SK-N-MC (cell line): ENCODE results near the gene LOXL3.

ENCODE experiments used
- EZH2 ChIP-seq: fragments of 200-600 bp; sonication (generic); IDR thresholded peaks from one replicate; pipeline ENCODE4 v1.6.1; 2017; ENCODE audit warnings: antibody characterized with exemption
- FOXP2 ChIP-seq: optimal IDR thresholded peaks from 2 replicates; pipeline ENCODE3; 2011; ENCODE audit warnings: mild to moderate bottlenecking, moderate library complexity; ENCODE audit not compliant: insufficient read depth; ENCODE audit errors: extremely low read length, control extremely low read depth
- POLR2AphosphoS5 ChIP-seq: IDR thresholded peaks from 2 replicates; pipeline ENCODE4 v1.6.1; 2012; ENCODE audit warnings: mild to moderate bottlenecking, low read depth, low read length, borderline replicate concordance

- TF ChIP-seq EZH2: no peak
- TF ChIP-seq POLR2AphosphoS5: no peak
- TF ChIP-seq FOXP2: no peak
Measured at GRCh38 chr2:74566076-74566753, 12.5 kb upstream of the LOXL3 start.
